Measurements from ENCODE around the gene LOXL1.

LOXL1 gene

GRCh38 chr15:73978896-73979295 lies 52.6 kb downstream of the LOXL1 start:
- DNase-seq (ENCODE audit: low read depth): no peak

DNA sequence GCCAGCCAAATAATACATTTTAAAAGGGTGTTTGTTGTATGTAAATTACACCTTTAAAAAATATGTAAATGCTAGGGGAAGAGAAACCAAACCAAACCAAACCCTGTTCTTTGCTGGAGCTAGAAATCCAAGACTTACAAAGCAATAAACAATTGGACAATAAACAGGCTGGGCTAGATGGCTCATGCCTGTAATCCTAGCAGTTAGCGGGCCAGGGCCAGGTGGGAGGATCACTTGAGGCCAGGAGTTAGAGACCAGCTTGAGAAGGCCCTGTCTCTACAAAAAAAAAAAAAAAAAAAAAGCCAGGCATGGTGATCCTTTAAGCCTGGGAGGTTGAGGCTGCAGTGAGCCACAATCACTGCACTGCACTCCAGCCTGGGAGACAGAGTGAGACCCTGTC lies 53.4 kb downstream of the LOXL1 start:
- no peak for DNase-seq (ENCODE audit: low read depth)

GRCh38 chr15:73981761-73982221 lies 55.5 kb downstream of the LOXL1 start:
- DNase-seq (ENCODE audit: low read depth): no peak

GRCh38 chr15:73982222-73982962 lies 56.1 kb downstream of the LOXL1 start:
- peak; percentile 95 for DNase-seq (ENCODE audit: low read depth)

DNA sequence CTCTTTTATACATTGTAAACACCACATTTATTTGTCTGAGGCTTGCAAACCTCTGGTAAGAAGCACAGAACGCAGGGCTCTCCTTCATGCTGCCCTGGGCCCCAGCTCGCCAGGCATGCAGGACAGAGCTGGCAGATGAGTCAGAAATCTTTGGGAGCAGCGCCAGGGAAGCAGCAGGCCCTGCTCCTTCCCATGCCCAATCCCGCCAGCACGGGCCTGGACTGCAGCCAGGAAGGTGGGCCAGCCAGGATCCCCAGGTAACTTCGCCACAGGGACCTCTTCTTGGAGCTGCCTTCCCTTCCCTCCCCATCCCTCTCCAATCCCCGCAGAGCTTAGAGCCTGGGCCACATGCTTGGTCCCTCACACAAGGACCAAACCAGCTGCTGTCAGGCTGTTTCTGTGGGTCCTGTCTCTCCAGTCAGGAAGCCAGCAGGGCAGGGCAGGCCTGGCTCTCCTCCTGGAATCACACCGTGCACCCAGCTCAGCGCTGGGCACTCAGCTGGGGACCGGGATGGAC lies 57.0 kb downstream of the LOXL1 start:
- peak; percentile 94 for DNase-seq (ENCODE audit: low read depth)

DNA sequence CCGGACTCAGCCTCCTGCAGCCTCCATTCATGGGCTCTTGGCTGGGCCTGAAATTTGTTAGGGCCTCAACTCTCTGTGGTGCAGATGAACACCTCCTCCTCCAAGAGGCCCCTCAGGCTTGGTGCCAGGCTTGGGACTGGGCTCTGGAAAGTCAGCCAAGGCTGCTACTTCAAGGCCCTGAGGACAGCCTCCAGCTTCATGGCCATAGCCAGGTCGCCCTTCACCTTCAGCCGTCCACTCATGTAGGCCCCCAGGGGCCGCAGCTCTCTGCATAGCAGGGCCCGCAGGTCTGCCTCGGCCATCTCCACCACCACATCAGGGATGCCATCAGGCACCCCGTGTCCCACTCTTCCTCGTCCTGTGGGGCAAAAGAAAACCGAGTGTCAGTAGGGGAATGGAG lies 57.5 kb downstream of the LOXL1 start:
- no peak for DNase-seq (ENCODE audit: low read depth)

- no peak for DNase-seq (ENCODE audit: low read depth)
Observed at GRCh38 chr15:73984208-73984979, 58.1 kb downstream of the LOXL1 start.

- no peak for DNase-seq (ENCODE audit: low read depth)
Observed at GRCh38 chr15:73985101-73985873, 59.0 kb downstream of the LOXL1 start.

DNA sequence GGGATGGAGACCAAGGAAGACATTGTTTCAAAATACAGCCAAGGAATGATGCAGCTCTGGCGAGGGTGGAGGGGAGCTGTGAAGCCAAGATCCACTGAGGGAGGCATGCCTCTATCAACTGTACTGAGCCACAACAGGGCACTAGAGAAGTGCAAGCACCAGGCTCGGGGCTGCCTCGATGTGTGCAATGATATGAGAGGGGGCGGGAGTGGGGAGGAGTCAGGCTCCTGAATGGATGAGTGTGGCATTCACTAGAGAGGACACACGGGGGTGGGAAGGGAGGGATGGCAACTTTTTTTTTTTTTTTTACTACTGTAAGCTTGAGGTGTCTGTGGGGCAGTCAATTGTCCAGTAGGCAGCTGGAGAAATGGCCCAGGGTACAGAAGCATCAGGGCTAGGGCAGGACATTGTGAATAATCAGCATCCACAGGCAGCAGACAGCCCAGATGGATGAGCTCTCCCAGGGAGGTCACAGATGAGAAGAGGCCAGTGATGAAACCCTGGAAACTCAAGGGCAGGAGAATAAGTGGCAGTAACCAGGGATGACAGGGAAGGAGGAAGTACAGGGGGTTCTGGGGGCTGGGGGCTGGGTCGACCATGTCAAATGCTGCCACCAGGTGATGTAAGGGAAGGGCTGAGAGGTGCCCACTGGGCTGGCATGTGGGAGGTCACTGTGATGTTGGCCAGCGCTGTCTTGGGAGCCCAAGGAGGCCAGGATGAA lies 60.0 kb downstream of the LOXL1 start:
- DNase-seq (ENCODE audit: low read depth): no peak

- DNase-seq (ENCODE audit: low read depth): no peak
Observed at GRCh38 chr15:73986776-73987056, 60.5 kb downstream of the LOXL1 start.

DNA sequence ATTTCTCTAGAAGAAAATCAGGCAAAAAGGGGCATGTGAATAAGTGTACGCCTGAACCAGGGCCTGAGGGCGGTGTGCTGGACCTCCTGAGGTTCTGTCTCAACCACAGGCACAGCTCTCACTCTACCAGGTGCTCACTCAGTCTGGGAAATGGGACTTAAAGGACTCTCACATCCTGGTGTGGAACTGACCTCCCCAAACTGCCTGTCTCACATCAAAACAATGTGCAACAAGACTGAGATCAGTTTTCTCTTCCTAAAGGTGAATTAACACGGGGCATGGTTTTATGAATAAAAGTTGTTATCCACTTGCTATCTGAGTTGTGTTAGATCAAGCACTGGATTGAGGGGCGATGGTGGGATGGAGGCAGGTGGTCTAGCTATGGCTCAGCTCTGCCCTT lies 61.0 kb downstream of the LOXL1 start:
- DNase-seq (ENCODE audit: low read depth): no peak

- DNase-seq (ENCODE audit: low read depth): no peak
Observed at GRCh38 chr15:73987681-73988444, 61.6 kb downstream of the LOXL1 start.

- DNase-seq (ENCODE audit: low read depth): no peak
Observed at GRCh38 chr15:73988445-73988969, 62.2 kb downstream of the LOXL1 start.

GRCh38 chr15:73989001-73989798 lies 62.9 kb downstream of the LOXL1 start:
- DNase-seq (ENCODE audit: low read depth): peak; percentile 64

DNA sequence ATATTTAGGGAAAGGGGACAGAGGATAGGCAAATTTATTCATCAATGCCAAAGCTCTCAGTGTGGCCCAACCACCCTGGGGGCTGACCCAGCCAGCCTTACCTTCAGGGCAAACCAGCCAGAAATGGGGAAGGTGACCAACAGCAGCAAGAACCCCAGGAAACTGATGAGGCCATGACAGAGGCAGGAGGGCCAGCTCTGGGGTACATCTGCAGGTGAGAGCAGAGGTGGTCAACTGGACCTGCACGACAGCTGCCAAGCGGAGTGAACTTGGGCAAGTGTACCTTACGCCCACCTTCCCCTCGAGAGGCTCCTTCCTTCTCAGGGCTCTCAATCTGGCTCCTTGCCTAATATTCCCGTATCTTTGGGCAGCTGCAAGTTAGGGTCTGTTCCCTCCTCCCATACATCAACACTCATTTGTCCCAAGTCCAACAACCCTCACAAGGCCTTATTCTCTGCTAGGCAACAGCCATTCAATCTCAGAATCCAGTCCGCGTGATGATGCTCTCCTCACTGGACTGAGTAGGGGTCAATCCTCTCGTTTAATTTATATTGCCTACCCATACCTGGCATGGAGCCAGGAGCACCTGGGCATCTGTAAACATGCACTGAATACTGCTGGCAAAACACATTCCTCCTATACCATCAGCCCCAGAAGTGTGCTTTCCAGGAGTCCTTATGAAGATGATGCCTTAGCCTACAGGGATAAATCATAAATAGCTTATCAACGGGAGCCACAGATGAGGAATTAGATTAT lies 64.2 kb downstream of the LOXL1 start:
- no peak for DNase-seq (ENCODE audit: low read depth)

- no peak for DNase-seq (ENCODE audit: low read depth)
Observed at GRCh38 chr15:73991260-73991659, 65.0 kb downstream of the LOXL1 start.

DNA sequence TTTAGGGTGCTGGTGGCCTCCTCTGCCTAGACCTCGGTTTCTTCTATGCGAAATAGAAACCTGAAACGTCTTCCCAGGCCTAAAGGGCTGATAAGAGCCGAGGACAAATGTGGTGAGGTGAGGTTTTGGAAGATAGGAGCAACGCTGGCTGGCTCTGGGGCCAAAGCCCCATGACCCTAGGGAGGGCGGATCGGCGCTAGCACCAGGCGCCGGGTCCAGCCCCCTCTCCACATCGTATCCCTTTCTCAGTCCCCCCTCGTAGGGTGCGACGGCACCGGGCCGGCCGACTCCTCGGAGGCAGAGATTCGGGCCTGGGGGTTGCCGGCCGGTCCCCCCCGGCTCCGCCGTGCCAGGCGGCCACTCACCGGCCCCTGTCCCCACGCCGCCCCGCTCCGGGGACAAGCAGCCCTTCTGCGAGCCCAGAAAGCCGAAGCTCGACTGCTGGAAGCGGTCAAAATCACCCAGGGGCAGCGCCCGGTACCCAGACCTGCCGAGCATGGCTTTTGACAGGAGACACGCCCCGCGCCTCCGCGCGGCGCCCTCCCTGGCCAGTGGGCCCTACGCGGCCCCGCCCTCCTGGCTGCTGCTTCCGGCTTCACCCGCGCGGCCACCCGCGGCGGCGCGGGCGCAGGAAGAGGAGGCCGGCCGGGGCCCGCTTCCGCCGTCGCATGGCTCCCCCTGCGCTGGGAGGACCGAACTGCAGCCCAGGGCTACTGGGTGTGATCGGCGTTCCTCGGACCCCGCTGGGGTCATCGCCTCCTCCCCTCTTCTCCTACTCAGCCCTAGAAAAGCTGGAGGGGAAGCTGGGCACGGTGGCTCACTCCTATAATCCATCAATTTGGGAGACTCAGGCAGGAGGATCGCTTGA lies 65.7 kb downstream of the LOXL1 start, which contains the start of gene STOML1:
STOML1 (minus strand) TSS at position 570 of the 868 bp plus-strand sequence; CDS start at position 498, 72 bp downstream.
- peak; percentile 74 for DNase-seq (ENCODE audit: low read depth)

DNA sequence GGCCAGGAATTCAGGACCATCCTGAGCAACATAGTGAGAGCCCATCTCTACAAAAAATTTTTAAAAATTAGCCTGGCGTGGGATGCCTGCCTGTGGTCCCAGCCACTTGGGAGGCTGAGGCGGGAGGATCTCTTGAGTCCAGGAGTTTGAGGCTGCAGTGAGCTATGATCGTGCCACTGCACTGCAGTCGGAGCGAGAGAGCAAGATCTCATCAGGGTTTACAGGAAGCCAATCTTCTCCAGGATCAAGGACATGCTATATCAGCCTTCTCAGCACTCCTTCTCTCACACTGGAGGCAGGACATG lies 66.3 kb downstream of the LOXL1 start:
- no peak for DNase-seq (ENCODE audit: low read depth)

All from HS-27A (cell line).